Mammary epithelial cell (primary cell): ENCODE data around the gene LSAMP.

ENCODE experiments used
- EZH2 ChIP-seq: IDR thresholded peaks from 2 replicates; pipeline ENCODE4 v1.6.1; 2012; ENCODE audit warnings: low read length, inconsistent platforms, borderline replicate concordance
- TF ChIP-seq, protein P1 (sequence below), 2 donors: IDR thresholded peaks in 1 of 2; conservative IDR thresholded peaks in 1 of 2; 2 replicates each; pipeline ENCODE4 v1.5.1; 2011 to 2012; ENCODE audit warnings: inconsistent platforms in 2 of 2, low read length in 2 of 2, mild to moderate bottlenecking in 2 of 2, control low read depth in 1 of 2, low read depth in 1 of 2; ENCODE audit not compliant: insufficient read depth in 1 of 2; ENCODE audit errors: extremely low read depth in 1 of 2

DNA sequence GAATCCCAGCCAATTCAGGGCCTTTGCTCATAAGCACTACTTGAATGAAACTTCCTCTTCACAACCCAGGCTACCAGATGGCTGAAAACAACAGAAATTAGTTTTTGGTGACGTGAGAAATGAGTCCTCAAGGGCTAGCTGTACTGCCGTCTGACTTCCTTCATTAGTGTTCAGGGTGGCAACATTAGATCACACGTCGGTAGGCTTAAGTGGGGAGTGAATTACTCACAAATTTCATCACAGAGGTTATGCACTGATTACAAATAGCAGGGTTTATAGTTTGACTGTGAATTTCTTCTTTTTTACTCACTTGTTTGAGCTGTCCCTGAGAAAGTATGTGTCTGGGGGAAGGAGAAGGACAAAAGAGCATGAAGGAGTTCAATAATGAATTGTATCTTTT is 424.8 kb downstream of the LSAMP start:
- TF ChIP-seq, protein P1, sequence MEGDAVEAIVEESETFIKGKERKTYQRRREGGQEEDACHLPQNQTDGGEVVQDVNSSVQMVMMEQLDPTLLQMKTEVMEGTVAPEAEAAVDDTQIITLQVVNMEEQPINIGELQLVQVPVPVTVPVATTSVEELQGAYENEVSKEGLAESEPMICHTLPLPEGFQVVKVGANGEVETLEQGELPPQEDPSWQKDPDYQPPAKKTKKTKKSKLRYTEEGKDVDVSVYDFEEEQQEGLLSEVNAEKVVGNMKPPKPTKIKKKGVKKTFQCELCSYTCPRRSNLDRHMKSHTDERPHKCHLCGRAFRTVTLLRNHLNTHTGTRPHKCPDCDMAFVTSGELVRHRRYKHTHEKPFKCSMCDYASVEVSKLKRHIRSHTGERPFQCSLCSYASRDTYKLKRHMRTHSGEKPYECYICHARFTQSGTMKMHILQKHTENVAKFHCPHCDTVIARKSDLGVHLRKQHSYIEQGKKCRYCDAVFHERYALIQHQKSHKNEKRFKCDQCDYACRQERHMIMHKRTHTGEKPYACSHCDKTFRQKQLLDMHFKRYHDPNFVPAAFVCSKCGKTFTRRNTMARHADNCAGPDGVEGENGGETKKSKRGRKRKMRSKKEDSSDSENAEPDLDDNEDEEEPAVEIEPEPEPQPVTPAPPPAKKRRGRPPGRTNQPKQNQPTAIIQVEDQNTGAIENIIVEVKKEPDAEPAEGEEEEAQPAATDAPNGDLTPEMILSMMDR (conservative IDR thresholded peaks at IDR 0.05 in 1 of 2, IDR thresholded peaks at IDR 0.05 in 1 of 2; ENCODE audit: extremely low read depth in 1 of 2, insufficient read depth in 1 of 2, low read depth in 1 of 2, low read length in 2 of 2): no peak
- TF ChIP-seq EZH2: no peak
